Measurements from ENCODE around the gene EIF2B5.
"Not testable (repeated sequence)": the region's sequence is repeated elsewhere in the genome, so short reads cannot be mapped to it uniquely, and the experiment has no call there.

EIF2B5 gene

GRCh38 chr3:184135149-184135910, at the start of gene EIF2B5:
Gene EIF2B5 (plus strand): TSS chr3:184135358. CDS start chr3:184135386, 28 bp downstream.
- DNase-seq = peak; percentile 95

- no peak for DNase-seq
These were observed 49.7 kb upstream of the EIF2B5 start for GRCh38 chr3:184085389-184085852.

DNA sequence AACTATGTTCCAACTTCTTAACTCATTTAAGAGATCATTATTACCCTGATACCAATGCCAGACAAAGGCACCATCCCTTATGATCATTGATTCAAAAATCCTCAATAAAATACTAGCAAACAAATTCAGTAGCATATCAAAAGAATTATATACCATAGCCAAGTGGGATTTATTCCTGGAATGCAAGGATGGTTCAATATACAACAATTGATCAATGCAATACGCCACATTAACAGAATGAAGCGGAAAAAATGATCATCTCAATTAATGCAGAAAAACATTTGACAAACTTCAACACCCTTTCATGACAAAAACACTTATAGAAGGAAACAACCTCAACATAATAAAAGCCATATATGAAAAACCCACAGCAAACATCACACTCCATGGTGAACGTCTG, 43.0 kb upstream of the EIF2B5 start:
- no peak for DNase-seq

- DNase-seq = no peak
These were observed 38.3 kb upstream of the EIF2B5 start, which contains the start of gene HTR3E for GRCh38 chr3:184096811-184097383. Gene HTR3E (plus strand): TSS chr3:184097064. CDS start chr3:184097530, 466 bp downstream.

DNA sequence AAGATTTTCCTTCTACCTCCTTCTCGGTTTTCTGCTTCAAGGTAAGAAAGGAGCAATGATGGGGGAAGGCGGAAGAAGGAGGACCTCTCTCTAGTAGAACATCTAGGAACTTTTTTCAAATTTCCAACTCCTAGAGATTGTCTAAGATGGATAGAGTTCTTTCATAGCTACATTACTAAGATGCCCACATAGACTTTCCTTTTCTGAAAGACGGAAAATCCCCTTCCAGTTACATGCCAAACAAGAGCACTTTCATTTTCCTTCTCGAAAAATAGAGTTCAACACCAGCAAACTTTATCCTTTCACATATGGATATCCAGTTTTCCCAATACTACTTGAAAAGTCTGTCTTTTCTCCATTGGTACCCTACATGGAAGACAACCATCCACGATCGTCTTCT, 37.6 kb upstream of the EIF2B5 start:
- no peak for DNase-seq

DNA sequence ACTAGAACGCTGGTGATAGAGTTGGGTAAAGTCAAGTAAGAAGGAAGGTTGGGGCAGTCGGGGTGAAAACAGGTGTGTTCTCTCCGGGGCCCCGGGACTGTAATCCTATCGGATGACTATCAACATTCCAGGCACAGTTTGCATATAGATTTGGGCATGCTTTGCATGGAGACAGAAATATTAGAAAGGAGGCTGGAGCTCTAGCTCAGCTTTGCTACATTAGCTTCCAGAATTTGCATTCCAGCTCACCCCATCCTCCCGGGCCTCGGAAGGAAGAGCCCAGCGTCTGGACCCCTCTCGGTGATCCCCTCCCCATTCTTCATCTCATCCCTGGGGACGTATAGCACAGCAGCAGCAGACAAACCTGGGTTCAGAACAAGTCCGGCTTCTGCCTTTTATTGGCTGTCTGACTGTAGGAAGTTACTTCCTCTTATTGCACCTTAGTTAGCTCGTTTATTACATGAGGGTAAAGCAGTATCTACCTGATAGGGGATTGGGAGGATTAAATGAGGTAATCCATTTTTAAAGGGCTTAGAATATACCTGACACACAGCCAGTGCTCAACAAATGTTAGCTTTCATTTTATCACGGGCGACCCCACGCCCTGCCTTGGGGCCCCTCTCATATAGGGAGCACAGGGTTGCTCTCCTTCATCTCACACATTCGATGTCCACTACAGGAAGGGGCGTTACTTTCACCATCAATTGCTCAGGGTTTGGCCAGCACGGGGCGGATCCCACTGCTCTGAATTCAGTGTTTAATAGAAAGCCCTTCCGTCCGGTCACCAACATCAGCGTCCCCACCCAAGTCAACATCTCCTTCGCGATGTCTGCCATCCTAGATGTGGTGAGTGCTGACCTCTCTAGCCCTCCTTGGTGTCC, 35.1 kb upstream of the EIF2B5 start:
- DNase-seq = no peak

DNA sequence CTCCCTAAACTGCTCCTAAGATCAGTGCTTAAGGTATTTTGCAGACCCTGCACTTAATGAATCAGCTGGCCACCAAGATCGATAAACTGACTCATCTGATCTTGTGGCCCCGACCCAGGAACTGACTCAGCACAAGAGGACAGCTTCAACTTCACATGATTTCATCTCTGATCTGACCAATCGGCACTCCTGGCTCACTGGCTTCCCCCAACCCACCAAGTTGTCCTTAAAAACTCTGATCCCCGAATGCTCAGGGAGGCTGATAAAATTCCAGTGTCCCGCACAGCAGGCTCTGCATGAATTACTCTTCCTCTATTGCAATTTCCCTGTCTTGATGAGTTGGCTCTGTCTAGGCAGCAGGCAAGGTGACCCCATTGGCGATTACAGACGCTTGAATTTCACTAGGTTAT, 24.8 kb upstream of the EIF2B5 start:
- peak; percentile 58 for DNase-seq

- DNase-seq = no peak
These were observed 19.1 kb upstream of the EIF2B5 start for GRCh38 chr3:184116017-184116416.

- DNase-seq = no peak
These were observed 17.5 kb upstream of the EIF2B5 start for GRCh38 chr3:184117636-184118035.

GRCh38 chr3:184121031-184121430, 14.1 kb upstream of the EIF2B5 start:
- not testable (repeated sequence) for DNase-seq

- DNase-seq = no peak
These were observed 9.2 kb upstream of the EIF2B5 start for GRCh38 chr3:184126006-184126405.

- DNase-seq = peak; percentile 79
These were observed 6.1 kb upstream of the EIF2B5 start for GRCh38 chr3:184129012-184129411.

- no peak for DNase-seq
These were observed 2.2 kb upstream of the EIF2B5 start for GRCh38 chr3:184132945-184133344.

- DNase-seq = peak; percentile 91
These were observed 1.1 kb upstream of the EIF2B5 start for GRCh38 chr3:184133840-184134745.

DNA sequence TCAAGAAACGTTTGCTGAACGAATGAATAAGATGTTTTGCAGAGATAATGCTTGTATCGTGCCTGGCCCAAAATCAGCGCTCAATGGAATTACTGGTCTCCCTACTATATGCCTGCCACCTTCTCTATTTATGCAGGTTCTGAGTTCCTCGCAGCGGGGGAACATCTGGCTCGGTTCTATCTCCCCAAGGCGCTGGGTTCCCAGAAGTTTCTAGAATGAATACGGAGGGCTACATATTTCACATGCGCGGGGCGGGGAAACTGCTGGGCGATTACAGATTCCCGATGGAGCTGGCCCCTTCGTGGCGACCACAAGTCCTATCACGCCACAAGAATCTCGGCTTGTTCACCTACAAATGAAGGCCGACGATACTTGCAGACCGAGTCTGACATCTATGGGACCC, 411 bp upstream of the EIF2B5 start:
- DNase-seq = no peak

GRCh38 chr3:184135911-184136260, 728 bp downstream of the EIF2B5 start:
- no peak for DNase-seq

DNA sequence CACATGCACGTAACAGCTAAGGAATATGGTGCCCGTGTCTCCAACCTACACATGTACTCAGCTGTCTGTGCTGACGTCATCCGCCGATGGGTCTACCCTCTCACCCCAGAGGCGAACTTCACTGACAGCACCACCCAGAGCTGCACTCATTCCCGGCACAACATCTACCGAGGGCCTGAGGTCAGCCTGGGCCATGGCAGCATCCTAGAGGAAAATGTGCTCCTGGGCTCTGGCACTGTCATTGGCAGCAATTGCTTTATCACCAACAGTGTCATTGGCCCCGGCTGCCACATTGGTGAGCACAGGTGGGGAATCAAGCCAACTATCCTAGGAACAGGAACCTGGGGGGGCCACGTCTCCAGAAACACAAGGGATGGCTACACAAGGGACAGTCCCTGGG, 5.3 kb downstream of the EIF2B5 start:
- no peak for DNase-seq

- no peak for DNase-seq
These were observed 7.0 kb downstream of the EIF2B5 start for GRCh38 chr3:184142199-184142598.

DNA sequence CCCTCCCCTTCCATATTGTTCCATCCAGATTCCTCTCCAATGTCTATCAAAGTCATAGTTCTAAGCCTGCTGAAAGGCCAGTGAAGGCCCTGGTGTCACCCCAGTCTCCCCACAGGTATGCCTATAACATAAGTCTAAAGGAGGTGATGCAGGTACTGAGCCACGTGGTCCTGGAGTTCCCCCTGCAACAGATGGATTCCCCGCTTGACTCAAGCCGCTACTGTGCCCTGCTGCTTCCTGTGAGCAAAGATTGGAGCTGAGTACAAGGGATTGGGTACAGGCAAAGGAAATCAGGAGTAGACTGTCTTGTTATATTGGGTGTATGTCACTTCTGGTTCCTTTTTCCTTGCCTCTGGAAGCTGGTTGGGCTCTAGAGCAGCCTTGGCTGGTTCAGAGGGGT, 8.2 kb downstream of the EIF2B5 start:
- no peak for DNase-seq

DNA sequence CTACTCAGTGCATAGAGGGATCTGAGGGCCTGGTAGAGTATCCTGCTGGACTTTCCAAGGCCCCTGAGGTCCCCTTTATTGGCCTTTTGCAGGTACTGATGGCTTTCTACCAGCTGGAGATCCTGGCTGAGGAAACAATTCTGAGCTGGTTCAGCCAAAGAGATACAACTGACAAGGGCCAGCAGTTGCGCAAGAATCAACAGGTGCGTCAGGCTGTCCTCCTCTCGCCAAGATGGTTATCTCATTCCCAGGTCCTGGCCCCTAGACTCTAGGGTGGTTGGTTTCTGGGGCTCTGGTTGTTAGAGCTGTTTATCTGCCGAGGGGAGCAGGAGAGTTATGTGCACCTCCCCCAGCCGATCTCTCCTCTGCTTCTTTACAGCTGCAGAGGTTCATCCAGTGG, 9.3 kb downstream of the EIF2B5 start:
- DNase-seq = no peak

- DNase-seq = peak; percentile 67
These were observed 10.0 kb downstream of the EIF2B5 start for GRCh38 chr3:184145111-184145524.

GRCh38 chr3:184145751-184146270, 10.7 kb downstream of the EIF2B5 start:
- no peak for DNase-seq
